Mononuclear cell (primary cell): ENCODE data around the gene PTPRK. TPM values are rescaled to one million over a fixed set of nuclear protein-coding genes. Genes with fewer than 3 reads are reported as not detected.
"Not testable (repeated sequence)": the region's sequence is repeated elsewhere in the genome, so short reads cannot be mapped to it uniquely, and the experiment has no call there.

Experiments
- H3K27me3 ChIP-seq: 2 replicates; pipeline ENCODE4 v1.6.0; 2011; ENCODE audit warnings: low read length, control low read depth; ENCODE audit not compliant: insufficient read depth
- H3K4me1 ChIP-seq: 2 replicates; pipeline ENCODE4 v1.5.1; 2011; ENCODE audit warnings: mild to moderate bottlenecking, low read length, control low read depth; ENCODE audit not compliant: insufficient read depth
- H3K4me3 ChIP-seq: 2 replicates; pipeline ENCODE4 v1.5.1; 2011; ENCODE audit warnings: mild to moderate bottlenecking, low read length, moderate library complexity
- H3K9me3 ChIP-seq: 2 replicates; pipeline ENCODE4 v1.5.1; 2011; ENCODE audit warnings: low read depth, mild to moderate bottlenecking, control low read depth, low read length
- total RNA-seq: library from RNA; depleted of rRNA; stranded (reverse); fragments of >200 nt; gene quantifications from one replicate; pipeline ENCODE4 v1.2.3, GENCODE V29; 2012

PTPRK gene
- total RNA-seq, 1 donor, result 3.4 TPM

DNA sequence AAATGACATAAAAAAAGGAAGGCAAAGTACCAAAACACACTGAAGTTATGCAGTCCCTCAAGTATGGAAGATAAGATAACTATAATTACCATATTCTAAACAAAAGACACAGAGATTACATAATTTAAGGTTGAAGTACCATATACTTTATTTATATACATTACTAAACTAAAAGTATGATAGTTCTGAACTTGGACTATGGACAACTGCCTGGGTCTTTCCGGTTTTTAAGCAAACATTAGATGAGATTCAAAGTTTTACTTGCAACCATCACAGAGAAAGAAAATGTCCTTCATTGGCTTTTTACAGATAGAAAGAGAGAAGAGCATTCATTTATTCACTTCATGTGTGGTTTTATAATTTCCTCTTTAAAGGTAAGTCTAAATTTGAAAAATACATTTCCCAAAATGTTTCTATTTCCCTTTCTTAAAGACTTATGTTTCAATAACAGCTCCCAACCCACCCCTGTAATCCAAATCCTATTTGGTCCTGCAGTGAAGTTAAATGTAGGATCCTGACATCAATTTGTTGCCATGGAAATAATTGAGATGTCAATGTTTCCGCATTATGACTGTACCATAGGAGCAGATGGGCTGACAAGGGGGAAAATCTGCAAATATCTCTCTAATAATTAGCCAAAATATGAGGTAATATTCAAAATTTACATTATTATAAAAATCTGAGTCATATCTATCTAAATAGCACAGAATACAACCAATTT is 63.7 kb downstream of the PTPRK start:
- no peak overlapping the region for H3K4me3 ChIP-seq
- no peaks in the 10 kb centered on the region for H3K9me3 ChIP-seq
- no peaks in the 10 kb centered on the region for H3K4me1 ChIP-seq
- no peaks in the 10 kb centered on the region for H3K27me3 ChIP-seq

DNA sequence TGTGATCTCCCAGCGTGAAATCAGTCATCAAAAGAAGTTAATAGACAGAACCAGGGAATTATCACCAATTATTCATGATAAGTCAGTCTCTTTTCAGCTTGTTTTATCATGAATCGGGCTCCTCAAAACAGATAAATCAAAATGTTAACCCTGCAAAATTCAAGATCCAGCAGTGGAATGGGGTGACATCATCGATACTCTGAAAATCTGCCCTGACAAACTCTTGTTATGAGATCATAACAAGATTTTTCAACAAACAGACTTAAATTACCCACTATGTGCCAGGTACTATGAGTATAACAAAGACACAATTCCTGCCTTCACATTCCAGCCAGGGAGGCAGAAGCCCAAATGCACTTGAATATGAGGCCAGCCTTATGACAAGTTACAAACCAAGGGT is 64.4 kb downstream of the PTPRK start:
- Histone ChIP-seq H3K4me1 (no peaks in the 10 kb centered on the region), H3K9me3 (no peaks in the 10 kb centered on the region), H3K27me3 (no peaks in the 10 kb centered on the region), H3K4me3 (no peak overlapping the region)

DNA sequence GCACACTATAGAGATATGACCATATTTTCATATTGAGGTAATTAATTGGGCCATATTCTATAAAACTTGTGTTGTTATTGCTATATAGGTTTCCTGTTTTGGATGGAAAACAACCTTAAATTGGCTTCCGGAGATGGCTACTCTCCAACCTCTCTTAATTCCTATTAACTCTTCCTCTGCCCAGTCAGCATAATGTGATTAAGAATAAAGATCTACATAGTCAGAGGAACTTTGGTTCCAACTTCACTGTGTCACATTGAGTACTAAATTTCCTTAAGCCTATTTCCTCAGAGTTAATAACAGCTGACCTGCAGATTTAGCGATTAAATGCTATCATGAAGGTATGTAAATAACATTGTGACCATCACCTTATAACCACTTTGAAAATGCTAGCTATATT is 67.7 kb downstream of the PTPRK start:
- no peaks in the 10 kb centered on the region for H3K27me3 ChIP-seq
- no peak overlapping the region for H3K4me3 ChIP-seq
- H3K9me3 ChIP-seq, result no peaks in the 10 kb centered on the region
- H3K4me1 ChIP-seq, result no peaks in the 10 kb centered on the region

DNA sequence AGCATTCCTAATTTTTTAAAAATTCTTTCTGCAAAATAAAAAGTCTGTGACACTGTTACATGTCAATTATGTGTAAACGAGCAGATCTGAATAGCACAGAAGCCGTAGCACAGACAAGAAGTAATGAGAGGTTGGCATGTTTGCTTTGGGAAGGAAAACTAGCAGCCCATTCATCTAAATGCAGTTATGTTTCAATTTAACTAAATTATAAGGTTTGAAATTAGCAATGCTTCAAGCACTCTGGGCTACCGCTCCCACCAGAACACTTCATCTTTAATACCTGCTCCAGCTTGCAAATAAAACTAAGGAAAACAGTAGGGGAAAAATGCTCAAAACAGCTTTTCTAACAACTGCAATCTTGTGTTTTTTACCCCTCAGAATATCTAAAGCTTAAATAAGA is 73.9 kb downstream of the PTPRK start:
- Histone ChIP-seq H3K27me3 (no peaks in the 10 kb centered on the region), H3K4me1 (no peaks in the 10 kb centered on the region), H3K9me3 (no peaks in the 10 kb centered on the region), H3K4me3 (no peak overlapping the region)

DNA sequence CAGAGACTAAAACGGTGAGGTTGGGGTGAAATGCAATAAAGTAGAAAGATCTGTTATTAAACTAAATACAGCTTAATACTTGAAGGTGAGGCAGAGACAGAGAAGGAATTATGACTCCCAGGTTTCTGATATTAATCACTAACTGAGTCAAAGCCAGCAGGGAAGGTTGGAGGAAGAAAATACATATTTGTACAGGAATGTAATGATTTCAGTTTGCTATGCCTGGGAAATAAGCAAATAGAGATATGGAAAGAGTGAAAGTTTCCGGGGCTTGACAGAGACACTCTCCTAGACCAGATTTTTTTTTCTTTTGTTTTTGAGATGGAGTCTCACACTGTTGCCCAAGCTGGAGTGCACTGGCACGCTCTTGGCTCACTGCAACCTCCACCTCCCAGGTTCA is 76.8 kb downstream of the PTPRK start:
- no peaks in the 10 kb centered on the region for H3K27me3 ChIP-seq

DNA sequence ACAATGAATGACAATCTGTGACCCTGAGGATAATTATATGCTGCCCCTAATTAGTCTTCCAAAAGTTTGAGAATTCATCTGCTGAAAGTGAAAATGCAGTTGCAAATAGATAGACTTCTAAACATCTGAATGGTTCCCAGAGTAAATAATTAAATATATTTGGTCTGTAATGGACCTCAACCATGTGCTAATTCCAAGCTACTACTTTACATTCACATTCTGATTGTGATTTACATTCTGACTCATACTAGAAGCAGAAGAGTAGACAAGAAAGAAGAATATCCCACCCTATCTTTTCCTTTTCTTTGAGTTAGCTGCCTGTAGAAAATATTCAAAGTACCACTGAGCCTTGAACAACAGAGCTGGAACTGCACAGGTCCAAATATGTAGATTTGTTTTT is 80.8 kb downstream of the PTPRK start:
- Histone ChIP-seq H3K9me3 (no peaks in the 10 kb centered on the region), H3K4me3 (no peak overlapping the region), H3K4me1 (no peaks in the 10 kb centered on the region), H3K27me3 (no peaks in the 10 kb centered on the region)

More for the DNA sequence above, 76.8 kb downstream of the PTPRK start:
- no peaks in the 10 kb centered on the region for H3K9me3 ChIP-seq
- H3K4me1 ChIP-seq, result no peaks in the 10 kb centered on the region
- H3K4me3 ChIP-seq, result no peak overlapping the region

DNA sequence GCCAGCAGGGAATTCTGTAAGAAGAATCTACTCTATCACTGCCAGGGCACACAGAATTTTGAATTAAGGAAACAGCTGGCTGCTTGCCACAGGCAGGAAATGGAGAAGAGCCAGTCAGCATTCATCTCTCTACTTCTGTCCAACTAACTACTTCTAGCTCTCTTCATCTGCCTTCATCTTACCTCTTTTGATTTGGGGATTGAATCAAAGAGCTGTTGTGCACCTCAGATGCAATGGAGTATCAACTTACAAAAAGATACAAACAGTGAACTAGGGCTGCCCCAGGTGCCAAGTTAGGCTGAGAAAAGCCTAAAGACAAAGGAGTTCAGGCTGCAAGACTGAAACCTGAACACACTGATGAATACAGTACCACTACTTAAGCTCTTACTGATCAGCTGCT is 82.0 kb downstream of the PTPRK start:
- Histone ChIP-seq H3K4me3 (no peak overlapping the region), H3K9me3 (no peaks in the 10 kb centered on the region), H3K27me3 (no peaks in the 10 kb centered on the region), H3K4me1 (no peaks in the 10 kb centered on the region)

DNA sequence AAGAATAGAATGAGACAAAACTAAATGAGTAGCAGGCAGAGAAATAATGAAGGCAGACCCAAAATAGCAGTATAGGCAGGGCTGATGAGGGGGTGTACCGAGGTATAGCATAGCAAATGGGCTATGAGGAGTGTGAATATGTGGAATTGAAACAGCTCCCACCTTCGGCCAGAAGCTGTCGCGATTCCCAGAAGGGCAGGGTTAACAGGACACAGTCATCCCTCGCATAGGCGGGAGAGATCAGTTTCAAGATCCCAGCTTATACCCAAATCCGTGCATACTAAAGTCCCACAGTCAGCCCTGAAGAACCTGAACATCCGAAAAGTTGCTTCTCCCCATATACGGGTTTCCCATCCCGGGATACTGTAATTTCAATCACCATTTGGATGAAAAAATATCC is 82.7 kb downstream of the PTPRK start:
- H3K4me3 ChIP-seq, result no peak overlapping the region
- no peaks in the 10 kb centered on the region for H3K27me3 ChIP-seq
- H3K4me1 ChIP-seq, result no peaks in the 10 kb centered on the region
- H3K9me3 ChIP-seq, result no peaks in the 10 kb centered on the region

DNA sequence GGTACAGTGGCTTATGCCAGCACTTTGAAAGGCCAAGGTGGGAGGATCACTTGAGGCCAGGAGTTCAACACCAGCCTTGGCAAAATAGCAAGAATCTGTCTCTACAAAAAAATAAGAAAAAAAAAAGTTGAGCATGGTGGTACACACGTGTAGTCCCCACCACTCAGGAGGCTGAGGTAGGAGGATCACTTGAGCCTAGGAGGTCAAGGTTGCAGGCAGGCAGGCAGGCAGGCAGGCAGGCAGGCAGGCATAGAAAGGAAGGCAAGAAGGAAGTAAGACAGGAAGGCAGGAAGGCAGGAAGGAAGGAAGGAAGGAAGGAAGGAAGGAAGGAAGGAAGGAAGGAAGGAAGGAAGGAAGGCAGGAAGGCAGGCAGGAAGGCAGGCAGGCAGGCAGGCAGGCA is 85.6 kb downstream of the PTPRK start:
- H3K9me3 ChIP-seq, H3K4me3 ChIP-seq, H3K4me1 ChIP-seq, H3K27me3 ChIP-seq: not testable (repeated sequence)

DNA sequence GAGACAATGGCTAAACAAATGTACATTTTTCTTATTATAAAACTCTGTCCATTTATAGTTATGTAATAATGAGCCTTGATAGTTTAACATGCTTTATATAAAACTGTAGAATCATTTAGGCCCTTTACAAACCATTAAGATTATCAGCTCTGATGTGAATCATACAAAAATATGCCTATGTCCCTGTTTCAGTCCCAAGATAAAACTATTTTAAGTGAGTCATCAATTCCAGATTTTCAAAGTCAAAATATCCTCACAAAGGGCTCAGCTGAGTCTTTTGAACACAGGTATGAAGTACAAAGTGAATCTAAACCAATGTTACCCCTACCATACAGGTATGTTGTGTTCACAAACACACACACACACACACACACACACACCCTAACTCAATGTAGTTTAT is 88.0 kb downstream of the PTPRK start:
- H3K4me3 ChIP-seq, result no peak overlapping the region
- no peaks in the 10 kb centered on the region for H3K27me3 ChIP-seq
- no peaks in the 10 kb centered on the region for H3K4me1 ChIP-seq
- no peaks in the 10 kb centered on the region for H3K9me3 ChIP-seq

DNA sequence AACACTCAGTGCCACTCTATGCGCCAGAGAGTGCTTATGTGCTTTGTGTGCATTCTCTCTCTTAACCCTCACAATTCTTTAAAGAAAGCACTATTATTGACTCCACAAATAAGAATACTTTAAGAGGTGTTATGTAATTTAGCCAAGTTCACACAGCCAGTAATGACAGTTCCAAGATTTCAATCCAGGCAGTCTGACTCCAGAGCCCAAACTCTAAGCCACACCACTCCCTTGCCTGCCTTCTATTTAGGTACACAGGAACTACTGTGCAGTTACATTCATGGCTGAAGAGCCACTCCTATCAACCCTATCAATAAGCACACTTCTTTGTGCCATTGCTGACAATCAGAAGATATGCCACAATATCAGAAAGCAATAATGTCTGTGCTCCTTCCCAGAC is 93.3 kb downstream of the PTPRK start:
- H3K27me3 ChIP-seq, result no peaks in the 10 kb centered on the region
- no peaks in the 10 kb centered on the region for H3K9me3 ChIP-seq
- no peaks in the 10 kb centered on the region for H3K4me1 ChIP-seq
- H3K4me3 ChIP-seq, result no peak overlapping the region

DNA sequence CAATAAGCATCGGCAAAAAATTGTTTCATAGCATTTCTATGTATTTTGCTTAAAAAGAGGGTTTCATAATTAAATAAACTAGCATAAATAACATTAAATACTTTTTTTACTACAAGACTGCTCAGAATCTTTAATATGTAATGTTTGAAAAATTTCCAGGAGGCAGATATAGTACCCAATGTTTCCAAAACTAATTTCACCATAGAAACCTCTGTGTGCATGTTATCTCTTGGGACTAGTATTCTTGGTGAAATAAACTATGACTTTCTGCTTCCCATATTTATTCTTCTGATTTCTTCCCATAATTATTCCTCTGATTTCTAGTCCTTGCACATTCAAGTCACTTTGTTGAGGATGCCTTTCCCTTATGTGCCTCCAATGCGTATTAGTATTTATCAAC is 94.5 kb downstream of the PTPRK start:
- Histone ChIP-seq H3K4me3 (no peak overlapping the region), H3K9me3 (no peaks in the 10 kb centered on the region), H3K4me1 (no peaks in the 10 kb centered on the region), H3K27me3 (no peaks in the 10 kb centered on the region)

DNA sequence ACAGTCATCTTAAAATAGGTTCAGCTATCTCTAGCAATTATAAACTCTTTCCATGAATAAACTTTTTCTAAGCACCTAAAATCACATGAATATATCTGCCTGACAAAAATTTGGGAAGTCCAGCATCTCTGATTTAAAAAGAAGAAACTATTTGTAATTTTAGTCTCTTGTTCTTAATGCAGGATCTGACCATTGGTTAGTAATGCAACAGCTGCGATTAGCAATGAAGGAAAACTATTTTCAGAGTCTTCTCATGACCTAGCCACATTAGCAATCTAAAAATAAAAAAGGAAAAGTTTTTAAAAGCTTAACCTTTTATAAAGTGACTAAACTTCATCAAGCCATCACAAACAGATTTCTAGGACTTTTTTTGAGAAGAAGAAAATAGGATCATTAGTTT is 97.5 kb downstream of the PTPRK start:
- Histone ChIP-seq H3K4me1 (no peaks in the 10 kb centered on the region), H3K27me3 (no peaks in the 10 kb centered on the region), H3K9me3 (no peaks in the 10 kb centered on the region), H3K4me3 (no peak overlapping the region)

DNA sequence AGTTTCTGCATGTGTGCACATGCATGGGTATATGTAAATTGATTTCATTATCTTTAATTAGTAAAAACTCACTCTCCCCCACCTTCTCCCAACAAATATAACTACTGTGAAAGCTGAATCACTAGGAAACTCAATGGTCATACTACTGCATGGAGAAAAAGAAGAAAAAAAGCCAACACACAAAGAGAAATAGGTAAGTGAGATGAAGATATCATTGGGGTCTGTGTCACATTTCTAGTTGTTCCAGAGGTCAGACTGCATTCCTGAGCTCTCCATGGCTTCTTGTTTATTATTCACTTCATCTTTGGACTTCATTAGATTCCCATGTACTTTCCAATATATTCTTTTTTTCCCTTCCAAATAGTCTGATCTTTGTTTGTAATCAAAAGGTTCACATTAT is 98.2 kb downstream of the PTPRK start:
- Histone ChIP-seq H3K9me3 (no peaks in the 10 kb centered on the region), H3K4me1 (no peaks in the 10 kb centered on the region), H3K27me3 (no peaks in the 10 kb centered on the region), H3K4me3 (no peak overlapping the region)

DNA sequence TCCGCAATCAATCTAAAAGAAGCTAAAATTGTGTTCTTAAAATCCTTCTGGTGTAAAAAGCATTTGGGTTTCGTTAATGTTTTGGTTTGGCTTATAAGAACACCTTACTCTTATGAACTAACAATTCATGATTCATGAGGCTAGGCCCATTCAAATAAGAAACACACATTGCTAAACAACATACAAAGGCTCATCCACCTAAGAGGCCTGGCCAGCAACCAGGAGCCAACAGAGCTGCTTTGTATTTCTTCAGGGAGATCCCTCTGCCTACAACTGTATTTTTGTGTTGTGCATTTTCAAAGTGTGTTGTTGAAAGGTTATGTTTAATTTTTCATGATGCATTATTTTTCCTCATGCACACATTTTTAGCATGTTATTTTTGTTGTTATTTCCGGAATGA is 98.6 kb downstream of the PTPRK start:
- Histone ChIP-seq H3K9me3 (no peaks in the 10 kb centered on the region), H3K27me3 (no peaks in the 10 kb centered on the region), H3K4me1 (no peaks in the 10 kb centered on the region), H3K4me3 (no peak overlapping the region)

DNA sequence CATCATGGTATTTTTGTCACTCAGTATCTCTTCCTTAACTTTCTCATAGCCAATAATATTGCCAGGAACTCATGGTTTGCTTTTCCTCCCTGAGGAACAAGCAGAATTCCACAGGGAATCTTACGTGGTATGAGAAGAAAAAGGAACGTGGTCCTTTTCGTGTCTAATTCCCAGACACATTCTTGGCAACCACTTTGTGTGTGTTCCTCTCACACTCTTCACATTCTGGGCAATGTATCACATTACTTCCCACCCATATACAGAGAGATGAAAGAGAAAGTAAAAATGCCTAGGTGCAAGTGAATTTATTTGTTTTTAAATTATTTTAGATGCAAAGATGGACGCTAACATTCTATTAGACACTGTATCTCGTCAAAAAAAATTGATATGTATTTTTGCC is 102.7 kb downstream of the PTPRK start:
- H3K4me3 ChIP-seq, result no peak overlapping the region
- H3K4me1 ChIP-seq, result no peaks in the 10 kb centered on the region
- H3K9me3 ChIP-seq, result no peaks in the 10 kb centered on the region
- no peaks in the 10 kb centered on the region for H3K27me3 ChIP-seq
